ENCODE results near the gene SGMS1. TPM values are rescaled to one million over a fixed set of nuclear protein-coding genes. Genes with fewer than 3 reads are reported as not detected.
"Not testable (repeated sequence)": the region's sequence is repeated elsewhere in the genome, so short reads cannot be mapped to it uniquely, and the experiment has no call there.

The SGMS1 gene
- polyA plus RNA-seq, 1 experiment, result 21.1 TPM

DNA sequence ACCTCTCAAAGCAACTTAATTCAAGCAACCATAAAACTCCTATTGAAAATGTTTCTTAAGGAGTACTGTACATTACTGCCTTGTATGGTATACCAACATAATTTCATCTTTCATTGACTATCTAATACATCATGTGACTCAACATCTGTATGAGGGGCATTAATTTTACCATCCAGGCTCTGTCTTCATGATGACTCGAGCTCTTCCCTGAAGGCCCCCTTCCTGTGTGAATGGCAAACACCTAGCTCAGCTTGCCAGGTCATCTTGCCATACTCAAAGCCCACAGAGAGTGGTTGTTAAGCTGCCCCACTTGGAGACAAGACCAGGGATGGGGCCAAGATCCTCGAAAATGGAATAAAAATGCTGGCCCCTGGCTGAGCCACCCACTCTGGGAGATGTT is 82.4 kb downstream of the SGMS1 start:
- Histone ChIP-seq H3K36me3 (ENCODE audit: control insufficient read depth, insufficient read depth, low read length) (no peaks in the 10 kb centered on the region), H3K27me3 (ENCODE audit: control insufficient read depth, insufficient read depth, low read length) (no peaks in the 10 kb centered on the region), H3K4me3 (ENCODE audit: low read depth, low read length) (no peak overlapping the region)
- no peak for DNase-seq (ENCODE audit: low read depth)
- POLR2A ChIA-PET, result no interaction called here
- CTCF ChIA-PET, result no interaction called here
- TF ChIP-seq, protein P1, sequence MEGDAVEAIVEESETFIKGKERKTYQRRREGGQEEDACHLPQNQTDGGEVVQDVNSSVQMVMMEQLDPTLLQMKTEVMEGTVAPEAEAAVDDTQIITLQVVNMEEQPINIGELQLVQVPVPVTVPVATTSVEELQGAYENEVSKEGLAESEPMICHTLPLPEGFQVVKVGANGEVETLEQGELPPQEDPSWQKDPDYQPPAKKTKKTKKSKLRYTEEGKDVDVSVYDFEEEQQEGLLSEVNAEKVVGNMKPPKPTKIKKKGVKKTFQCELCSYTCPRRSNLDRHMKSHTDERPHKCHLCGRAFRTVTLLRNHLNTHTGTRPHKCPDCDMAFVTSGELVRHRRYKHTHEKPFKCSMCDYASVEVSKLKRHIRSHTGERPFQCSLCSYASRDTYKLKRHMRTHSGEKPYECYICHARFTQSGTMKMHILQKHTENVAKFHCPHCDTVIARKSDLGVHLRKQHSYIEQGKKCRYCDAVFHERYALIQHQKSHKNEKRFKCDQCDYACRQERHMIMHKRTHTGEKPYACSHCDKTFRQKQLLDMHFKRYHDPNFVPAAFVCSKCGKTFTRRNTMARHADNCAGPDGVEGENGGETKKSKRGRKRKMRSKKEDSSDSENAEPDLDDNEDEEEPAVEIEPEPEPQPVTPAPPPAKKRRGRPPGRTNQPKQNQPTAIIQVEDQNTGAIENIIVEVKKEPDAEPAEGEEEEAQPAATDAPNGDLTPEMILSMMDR (IDR thresholded peaks at IDR 0.05; ENCODE audit: insufficient read depth, low read depth, low read length), result no peak

DNA sequence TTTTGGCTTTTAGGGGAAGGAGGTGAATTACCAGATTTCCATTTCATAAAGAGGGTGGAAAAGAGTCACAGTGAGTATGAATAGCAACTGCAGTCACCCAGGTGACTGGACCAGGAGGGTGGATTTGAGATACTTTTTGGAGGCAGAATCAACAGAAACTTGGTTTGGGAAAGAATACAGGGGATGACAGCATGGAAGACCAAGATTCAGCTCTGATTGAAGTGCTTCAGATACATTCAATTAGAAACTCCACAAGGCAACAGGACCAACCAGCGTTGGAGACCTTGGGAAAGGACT is 83.0 kb downstream of the SGMS1 start:
- POLR2A ChIA-PET, result no interaction called here
- no peaks in the 10 kb centered on the region for H3K27me3 ChIP-seq (ENCODE audit: control insufficient read depth, insufficient read depth, low read length)
- no peak for DNase-seq (ENCODE audit: low read depth)
- CTCF ChIA-PET, result no interaction called here
- no peak overlapping the region for H3K4me3 ChIP-seq (ENCODE audit: low read depth, low read length)
- H3K36me3 ChIP-seq (ENCODE audit: control insufficient read depth, insufficient read depth, low read length), result no peaks in the 10 kb centered on the region
- TF ChIP-seq, protein P1 (IDR thresholded peaks at IDR 0.05; ENCODE audit: insufficient read depth, low read depth, low read length), result no peak

GRCh38 chr10:50540069-50540825 is 83.5 kb downstream of the SGMS1 start:
- H3K4me3 ChIP-seq (ENCODE audit: low read depth, low read length), result no peak overlapping the region
- ChIA-PET POLR2A (no interaction called here), CTCF (no interaction called here)
- DNase-seq (ENCODE audit: low read depth), result no peak
- no peaks in the 10 kb centered on the region for H3K36me3 ChIP-seq (ENCODE audit: control insufficient read depth, insufficient read depth, low read length)
- no peaks in the 10 kb centered on the region for H3K27me3 ChIP-seq (ENCODE audit: control insufficient read depth, insufficient read depth, low read length)
- TF ChIP-seq, protein P1 (IDR thresholded peaks at IDR 0.05; ENCODE audit: insufficient read depth, low read depth, low read length), result no peak

- Histone ChIP-seq H3K36me3 (ENCODE audit: control insufficient read depth, insufficient read depth, low read length) (no peaks in the 10 kb centered on the region), H3K27me3 (ENCODE audit: control insufficient read depth, insufficient read depth, low read length) (no peaks in the 10 kb centered on the region), H3K4me3 (ENCODE audit: low read depth, low read length) (no peak overlapping the region)
- DNase-seq (ENCODE audit: low read depth), result no peak
- ChIA-PET CTCF (no interaction called here), POLR2A (no interaction called here)
- TF ChIP-seq, protein P1 (IDR thresholded peaks at IDR 0.05; ENCODE audit: insufficient read depth, low read depth, low read length), result no peak
Measured at GRCh38 chr10:50538555-50539398, 85.0 kb downstream of the SGMS1 start.

DNA sequence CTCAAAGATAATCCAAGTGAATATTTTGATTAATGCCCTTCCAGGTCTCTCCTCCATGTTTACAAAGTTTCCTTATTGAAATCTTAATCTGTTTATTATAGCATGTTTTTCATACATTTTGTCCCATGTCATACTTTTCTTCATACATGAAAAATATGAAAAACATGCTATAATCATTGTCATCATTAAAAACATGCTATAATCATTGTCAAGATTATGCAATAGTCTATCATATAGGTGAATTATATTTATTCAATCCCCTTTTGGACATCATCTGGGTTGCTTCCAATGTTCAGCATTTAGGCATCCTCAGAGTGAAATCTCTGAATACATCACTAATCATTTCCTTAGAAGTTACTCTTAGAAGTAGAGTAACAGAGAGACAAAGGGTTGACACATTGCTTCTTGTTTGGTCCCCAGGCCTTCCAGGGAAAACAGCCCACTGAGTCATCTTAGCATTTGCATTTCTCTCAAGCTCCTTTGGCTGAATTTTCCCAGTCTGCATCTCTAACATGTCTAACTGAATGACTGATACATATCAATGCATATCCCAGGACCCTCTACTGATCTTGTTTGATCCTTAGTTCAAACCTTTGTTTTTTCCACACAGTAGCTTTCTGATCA is 87.0 kb downstream of the SGMS1 start:
- DNase-seq (ENCODE audit: low read depth), result no peak
- Histone ChIP-seq H3K27me3 (ENCODE audit: control insufficient read depth, insufficient read depth, low read length) (no peaks in the 10 kb centered on the region), H3K36me3 (ENCODE audit: control insufficient read depth, insufficient read depth, low read length) (no peaks in the 10 kb centered on the region), H3K4me3 (ENCODE audit: low read depth, low read length) (no peak overlapping the region)
- CTCF ChIA-PET, result interaction anchor here (2.3 kb wide), 1 partner anchor 24 kb away, joined by 5 read pairs; no protein-coding TSS in a partner anchor
- TF ChIP-seq, protein P1 (IDR thresholded peaks at IDR 0.05; ENCODE audit: insufficient read depth, low read depth, low read length), result no peak
- POLR2A ChIA-PET, result no interaction called here

GRCh38 chr10:50534748-50535376 is 88.9 kb downstream of the SGMS1 start:
- H3K36me3 ChIP-seq (ENCODE audit: control insufficient read depth, insufficient read depth, low read length); H3K27me3 ChIP-seq (ENCODE audit: control insufficient read depth, insufficient read depth, low read length); H3K4me3 ChIP-seq (ENCODE audit: low read depth, low read length); POLR2A ChIA-PET: not testable (repeated sequence)
- DNase-seq (ENCODE audit: low read depth), result peak; percentile 51
- CTCF ChIA-PET, result interaction anchor here (0.6 to 2.3 kb wide), 3 partner anchors 22 to 259 kb away, joined by 3 to 5 read pairs (median 3); no protein-coding TSS in a partner anchor
